Activated B cell treated with CpG ODN at 0.5 μM for 24 hours (primary cell): ENCODE data around the gene UBAC2. TPM values are rescaled to one million over a fixed set of nuclear protein-coding genes. Genes with fewer than 3 reads are reported as not detected.

ENCODE experiments used
- ATAC-seq: fragments of 200-7000 bp; cut with Tn5 transposase; one replicate; pipeline ENCODE4 v1.10.0; 2021; ENCODE audit warnings: low read depth, mild to moderate bottlenecking, moderate library complexity
- CTCF ChIA-PET: fragments of 350-600 bp; sonication (Branson Sonifier 250); formaldehyde crosslinking; loops from one replicate; lab custom pipeline; 2021; ENCODE audit warnings: antibody characterized with exemption; lab: Charles Lee
- POLR2A ChIA-PET: fragments of 350-600 bp; sonication (Branson Sonifier 250); formaldehyde crosslinking; loops from one replicate; lab custom pipeline; 2021; ENCODE audit warnings: antibody characterized with exemption; lab: Charles Lee
- DNase-seq: peaks from one replicate; pipeline ENCODE4 v3.0.0; 2022
- H3K27ac Mint-ChIP-seq: one replicate; pipeline ENCODE4 v1.8.0; 2020; ENCODE audit warnings: mixed read lengths
- H3K27me3 Mint-ChIP-seq: one replicate; pipeline ENCODE4 v1.8.0; 2021; ENCODE audit warnings: mixed read lengths
- H3K36me3 Mint-ChIP-seq: one replicate; pipeline ENCODE4 v1.8.0; 2021; ENCODE audit warnings: low read depth, mixed read lengths
- H3K4me1 Mint-ChIP-seq: one replicate; pipeline ENCODE4 v1.8.0; 2021; ENCODE audit warnings: mixed read lengths
- H3K4me3 Mint-ChIP-seq: one replicate; pipeline ENCODE4 v1.8.0; 2020; ENCODE audit warnings: mild to moderate bottlenecking, mixed read lengths
- H3K9me3 Mint-ChIP-seq: one replicate; pipeline ENCODE4 v1.8.0; 2020; ENCODE audit warnings: mixed read lengths
- intact Hi-C: fragments of 100-400 bp; cut with micrococcal nuclease; formaldehyde crosslinking; loops from one replicate; pipeline ENCODE4 v1.15.1; 2024
- total RNA-seq: library from RNA; stranded (reverse); gene quantifications from 2 replicates; pipeline ENCODE4 v1.2.3, GENCODE V29; 2022
- TF ChIP-seq, protein P1 (sequence below): fragments of 200-600 bp; IDR thresholded peaks from one replicate; pipeline ENCODE4 v1.8.0; 2022; ENCODE audit warnings: antibody characterized with exemption, mild to moderate bottlenecking

The UBAC2 gene
- total RNA-seq, 1 donor from 2014 or later: 51.0 TPM

DNA sequence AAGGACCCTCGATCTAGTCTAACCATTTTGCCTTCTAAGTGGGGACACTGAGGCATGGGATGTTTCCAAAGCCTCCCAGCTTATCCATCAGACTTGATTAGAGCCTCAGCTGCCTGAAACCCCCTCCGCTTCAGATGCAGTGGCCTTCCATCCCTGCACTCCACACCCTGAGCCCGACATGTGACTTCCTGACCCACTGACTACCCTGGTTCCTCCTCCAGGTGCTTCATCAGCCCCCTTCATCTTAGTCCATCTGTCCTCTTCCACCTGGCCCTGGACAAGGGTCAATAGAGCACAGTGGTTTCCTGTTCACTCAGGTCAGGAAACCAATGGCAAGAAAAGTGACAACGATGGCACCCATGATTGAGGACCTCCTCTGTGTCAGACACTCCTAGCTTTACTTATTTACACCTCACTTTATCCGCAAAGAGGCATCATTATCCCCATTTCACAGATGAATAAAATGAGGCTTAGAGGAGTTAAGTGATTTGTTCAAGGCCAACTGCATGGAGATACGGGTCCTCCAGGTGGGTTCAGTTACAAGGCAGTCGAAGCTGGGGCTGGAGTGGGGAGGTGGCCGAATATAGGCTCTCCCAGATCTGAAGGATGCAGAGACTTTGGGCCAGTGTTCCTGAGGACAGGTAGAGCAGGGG is 219.1 kb downstream of the UBAC2 start:
- Mint-ChIP-seq H3K27ac (peak overlapping the region; percentile 96), H3K36me3 (no peaks in the 10 kb centered on the region), H3K9me3 (no peaks in the 10 kb centered on the region), H3K4me3 (peak overlapping the region; percentile 80), H3K4me1 (peaks cover 72% of the 10 kb centered on the region), H3K27me3 (no peaks in the 10 kb centered on the region)
- TF ChIP-seq, protein P1, sequence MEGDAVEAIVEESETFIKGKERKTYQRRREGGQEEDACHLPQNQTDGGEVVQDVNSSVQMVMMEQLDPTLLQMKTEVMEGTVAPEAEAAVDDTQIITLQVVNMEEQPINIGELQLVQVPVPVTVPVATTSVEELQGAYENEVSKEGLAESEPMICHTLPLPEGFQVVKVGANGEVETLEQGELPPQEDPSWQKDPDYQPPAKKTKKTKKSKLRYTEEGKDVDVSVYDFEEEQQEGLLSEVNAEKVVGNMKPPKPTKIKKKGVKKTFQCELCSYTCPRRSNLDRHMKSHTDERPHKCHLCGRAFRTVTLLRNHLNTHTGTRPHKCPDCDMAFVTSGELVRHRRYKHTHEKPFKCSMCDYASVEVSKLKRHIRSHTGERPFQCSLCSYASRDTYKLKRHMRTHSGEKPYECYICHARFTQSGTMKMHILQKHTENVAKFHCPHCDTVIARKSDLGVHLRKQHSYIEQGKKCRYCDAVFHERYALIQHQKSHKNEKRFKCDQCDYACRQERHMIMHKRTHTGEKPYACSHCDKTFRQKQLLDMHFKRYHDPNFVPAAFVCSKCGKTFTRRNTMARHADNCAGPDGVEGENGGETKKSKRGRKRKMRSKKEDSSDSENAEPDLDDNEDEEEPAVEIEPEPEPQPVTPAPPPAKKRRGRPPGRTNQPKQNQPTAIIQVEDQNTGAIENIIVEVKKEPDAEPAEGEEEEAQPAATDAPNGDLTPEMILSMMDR: no peak
- DNase-seq (no peak), ATAC-seq (no peak)
- ChIA-PET CTCF (interaction anchor here (0.9 to 2.2 kb wide), 6 partner anchors 16 to 243 kb away, joined by 3 to 27 read pairs (median 8); no protein-coding TSS in a partner anchor), POLR2A (interaction anchor here (0.6 to 3.9 kb wide), 21 partner anchors 12 to 215 kb away, joined by 3 to 43 read pairs (median 4); partner anchors contain the start of genes CLYBL, GPR18 and TM9SF2)
- intact Hi-C loops: loop anchor here (1.0 to 10.0 kb wide), 11 partner anchors 13 to 845 kb away; partner anchors contain the start of genes CLYBL, STK24 and UBAC2

DNA sequence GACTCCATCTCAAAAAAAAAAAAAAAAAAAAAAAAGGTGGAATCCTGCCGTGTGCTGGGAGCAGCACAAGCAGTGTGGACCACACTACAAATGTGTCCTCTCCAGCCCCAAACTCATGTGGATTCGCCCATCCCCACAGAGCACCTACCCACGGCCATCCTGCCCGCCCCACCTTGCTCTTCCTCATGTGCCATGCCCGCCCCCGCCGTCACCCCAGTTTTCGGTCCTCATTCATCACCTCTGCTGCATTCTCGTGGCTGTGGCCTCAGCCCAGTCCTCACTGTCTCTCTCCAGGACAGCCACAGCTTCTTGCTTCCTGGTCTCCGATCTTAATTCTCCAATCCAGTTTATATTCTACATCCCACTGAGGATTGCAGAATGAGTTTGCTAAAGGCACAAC is 220.6 kb downstream of the UBAC2 start:
- intact Hi-C loops: loop anchor here (2.0 to 10.0 kb wide), 2 partner anchors 76 to 846 kb away; partner anchors contain the start of gene STK24
- ChIA-PET CTCF (interaction anchor here (1.5 to 2.2 kb wide), 3 partner anchors 14 to 152 kb away, joined by 6 to 27 read pairs (median 7); no protein-coding TSS in a partner anchor), POLR2A (interaction anchor here (0.8 to 3.9 kb wide), 7 partner anchors 8 to 151 kb away, joined by 3 to 43 read pairs (median 4); no protein-coding TSS in a partner anchor)
- Mint-ChIP-seq H3K27me3 (no peaks in the 10 kb centered on the region), H3K4me3 (peak overlapping the region; percentile 42), H3K36me3 (no peaks in the 10 kb centered on the region), H3K9me3 (no peaks in the 10 kb centered on the region), H3K4me1 (peaks cover 88% of the 10 kb centered on the region), H3K27ac (peak overlapping the region; percentile 96)
- DNase-seq (no peak), ATAC-seq (no peak)
- TF ChIP-seq, protein P1: no peak

DNA sequence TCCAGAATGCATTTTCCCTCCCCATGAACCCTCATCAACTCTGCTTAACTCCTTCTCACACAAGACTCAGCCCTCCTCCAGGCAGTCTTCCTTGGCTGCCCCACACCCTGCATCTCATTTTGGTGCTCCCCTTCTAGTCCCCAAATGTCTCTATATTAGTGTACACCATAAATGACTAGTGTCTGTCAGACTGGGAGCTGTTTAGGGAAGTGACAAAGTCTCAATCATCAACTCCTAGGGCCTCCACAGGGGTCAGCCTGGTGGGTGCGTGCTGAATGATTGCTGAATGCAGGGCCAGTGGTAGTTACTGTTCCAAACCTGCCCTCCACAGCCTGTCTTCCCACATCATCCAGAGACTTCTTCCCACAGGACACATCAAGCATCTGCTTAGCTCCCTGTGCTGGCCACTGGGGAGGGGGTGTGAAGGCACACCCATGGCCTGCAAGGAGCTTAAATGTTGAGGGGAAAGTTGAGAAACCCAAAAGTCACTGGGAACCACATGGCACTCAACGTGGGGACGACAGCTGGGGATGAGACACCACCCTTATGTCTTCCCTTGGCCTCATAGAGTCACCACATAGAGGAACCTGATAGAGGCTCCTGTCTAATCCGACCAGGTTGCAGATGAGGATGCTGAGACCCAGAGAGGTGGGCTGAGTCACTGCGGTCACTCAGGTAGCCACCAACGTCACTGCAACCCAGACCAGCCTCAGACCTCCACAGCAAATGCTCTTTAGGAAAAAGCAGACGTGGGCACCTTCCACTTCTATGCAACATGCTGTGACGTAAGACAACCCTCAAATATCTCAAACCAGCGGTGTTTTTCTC is 221.3 kb downstream of the UBAC2 start:
- TF ChIP-seq, protein P1: no peak
- Mint-ChIP-seq H3K4me3 (peak overlapping the region; percentile 50), H3K27ac (peak overlapping the region; percentile 96), H3K9me3 (no peaks in the 10 kb centered on the region), H3K36me3 (no peaks in the 10 kb centered on the region), H3K27me3 (no peaks in the 10 kb centered on the region), H3K4me1 (peaks cover 91% of the 10 kb centered on the region)
- intact Hi-C loops: loop anchor here (2.0 to 10.0 kb wide), 2 partner anchors 75 to 847 kb away; partner anchors contain the start of gene STK24
- ChIA-PET POLR2A (interaction anchor here (0.6 to 3.9 kb wide), 8 partner anchors 9 to 140 kb away, joined by 3 to 43 read pairs (median 4); no protein-coding TSS in a partner anchor), CTCF (interaction anchor here (1.1 to 2.0 kb wide), 4 partner anchors 15 to 153 kb away, joined by 5 to 9 read pairs (median 6); no protein-coding TSS in a partner anchor)
- DNase-seq: no peak
- peak; percentile 10 for ATAC-seq

DNA sequence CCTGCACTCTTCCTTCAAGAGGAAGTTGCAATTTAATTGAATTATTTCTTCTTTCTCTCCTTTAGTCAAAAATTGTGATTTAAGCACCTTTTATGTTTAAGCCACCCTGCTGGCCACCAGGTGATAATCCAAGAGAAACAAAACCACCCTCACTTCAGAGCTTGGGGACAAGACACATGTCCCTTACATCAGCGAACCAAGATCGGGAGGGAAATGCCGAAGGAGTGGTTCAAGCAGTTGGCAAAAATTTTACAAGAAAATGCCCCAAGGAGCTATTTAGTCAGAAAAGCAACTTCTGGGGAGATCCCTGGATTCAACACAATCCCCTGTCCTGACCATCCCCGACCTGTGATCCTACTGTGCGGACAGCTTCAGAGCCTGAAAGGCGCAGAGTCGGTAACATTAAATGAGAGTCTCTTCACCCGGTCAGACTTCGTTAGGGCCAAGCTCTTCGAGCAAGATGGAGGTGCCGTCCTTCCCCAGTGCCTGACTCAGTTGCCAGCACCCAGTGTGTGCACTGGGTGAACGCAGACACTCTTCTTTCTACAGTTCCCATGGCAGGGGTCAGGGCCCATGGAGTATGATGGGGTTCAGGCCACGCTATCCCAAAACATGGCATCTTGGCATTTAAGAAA is 222.0 kb downstream of the UBAC2 start:
- Mint-ChIP-seq H3K27me3 (no peaks in the 10 kb centered on the region), H3K4me3 (peak overlapping the region; percentile 44), H3K4me1 (peaks cover 91% of the 10 kb centered on the region), H3K36me3 (no peaks in the 10 kb centered on the region), H3K27ac (peak overlapping the region; percentile 96), H3K9me3 (no peaks in the 10 kb centered on the region)
- ChIA-PET CTCF (interaction anchor here (1.1 to 2.0 kb wide), 4 partner anchors 14 to 153 kb away, joined by 5 to 9 read pairs (median 6); no protein-coding TSS in a partner anchor), POLR2A (interaction anchor here (0.6 to 3.9 kb wide), 6 partner anchors 9 to 124 kb away, joined by 3 to 43 read pairs (median 4); no protein-coding TSS in a partner anchor)
- no peak for DNase-seq
- no peak for ATAC-seq
- TF ChIP-seq, protein P1: no peak
- intact Hi-C loops: loop anchor here (10.0 kb wide), 1 partner anchor 848 kb away; the partner anchor contains the start of gene STK24
